Hematopoietic multipotent progenitor cell treated with erythropoietin and hydrocortisone succinate and interleukin-3 and kit ligand, for 6 days (in vitro differentiated cells): ENCODE data around the gene FOXK1.
A peak's percentile ranks its signal among the peaks of the same experiment; 100 is the strongest.

Source experiments
- DNase-seq: peaks from one replicate; pipeline ENCODE4 v3.0.0-alpha.2; 2015

The FOXK1 gene

DNA sequence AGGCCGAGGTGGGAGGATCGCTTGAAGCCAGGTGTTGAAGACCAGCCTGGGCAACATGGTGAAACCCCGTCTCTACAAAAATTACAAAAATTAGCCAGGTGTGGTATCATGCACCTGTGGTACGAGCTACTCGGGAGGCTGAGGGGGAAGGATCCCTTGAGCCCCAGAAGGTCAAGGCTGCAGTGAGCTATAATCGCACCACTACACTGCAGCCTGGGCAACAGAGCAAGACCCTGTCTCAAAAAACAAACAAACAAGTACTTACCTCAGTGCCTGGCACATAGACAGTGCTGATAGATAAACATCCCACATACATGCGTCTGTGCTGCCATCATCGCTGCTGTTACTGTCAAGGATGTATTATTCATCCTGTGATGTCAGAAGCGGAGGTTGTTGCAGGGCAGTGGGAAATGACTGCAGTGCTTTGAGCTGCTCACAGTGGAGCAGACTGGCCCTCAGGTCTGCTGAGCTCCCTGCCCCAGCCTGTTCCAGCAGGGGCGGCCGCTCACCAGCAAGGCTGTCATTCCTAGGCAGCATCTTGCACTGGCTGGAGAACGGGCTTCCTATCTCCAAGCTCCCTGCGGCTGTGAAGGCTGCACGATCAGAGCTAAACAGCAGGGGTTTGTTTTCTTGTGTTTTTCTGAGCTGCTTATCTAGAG, 18.6 kb downstream of the FOXK1 start:
- no peak for DNase-seq

DNA sequence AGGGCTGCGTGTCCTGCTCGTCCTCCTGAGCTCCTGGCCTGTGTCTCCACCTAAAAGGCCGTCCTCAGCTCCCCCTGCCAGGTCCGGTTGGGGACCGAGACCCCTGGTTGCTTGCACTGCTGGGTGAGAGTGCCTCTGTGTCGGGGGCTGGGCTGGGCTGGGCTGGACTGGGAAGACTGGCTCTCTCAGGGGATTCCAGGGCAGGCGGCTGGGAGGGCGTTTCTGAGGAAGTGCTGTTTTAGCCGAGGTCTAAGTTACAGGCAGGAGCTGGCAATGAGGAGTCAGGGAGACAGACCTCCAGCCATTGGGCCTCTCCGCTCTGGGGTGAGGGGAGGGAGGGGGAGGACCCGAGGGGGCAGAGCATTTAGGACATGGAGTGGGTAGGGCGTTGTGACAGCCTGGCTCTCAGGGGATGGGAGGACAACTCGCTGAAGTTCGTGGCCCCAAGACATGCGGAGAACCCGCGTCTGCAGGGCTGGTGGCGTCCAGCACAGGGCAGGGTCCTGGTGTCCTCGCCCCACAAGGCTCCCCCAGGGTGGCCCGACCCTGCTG, 20.9 kb downstream of the FOXK1 start:
- no peak for DNase-seq

DNA sequence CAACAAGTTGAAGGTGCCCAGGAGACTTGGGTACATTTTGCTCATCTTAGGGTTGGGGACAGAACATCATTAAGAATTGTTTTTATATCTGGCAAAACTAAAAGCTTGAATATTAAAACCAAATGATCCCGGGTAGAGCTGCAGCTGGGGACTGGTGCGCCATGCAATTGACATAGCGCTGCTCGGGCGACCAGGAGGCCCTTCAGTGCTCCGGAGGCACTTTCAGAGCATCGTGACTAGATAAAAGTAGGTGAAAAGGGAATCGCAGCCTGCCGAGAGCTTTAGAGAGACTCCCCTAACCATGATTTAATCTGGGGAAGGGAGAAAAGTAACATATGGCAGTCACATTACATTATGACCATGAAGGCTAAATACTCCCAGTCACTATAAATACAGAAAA, 21.4 kb downstream of the FOXK1 start:
- no peak for DNase-seq

DNA sequence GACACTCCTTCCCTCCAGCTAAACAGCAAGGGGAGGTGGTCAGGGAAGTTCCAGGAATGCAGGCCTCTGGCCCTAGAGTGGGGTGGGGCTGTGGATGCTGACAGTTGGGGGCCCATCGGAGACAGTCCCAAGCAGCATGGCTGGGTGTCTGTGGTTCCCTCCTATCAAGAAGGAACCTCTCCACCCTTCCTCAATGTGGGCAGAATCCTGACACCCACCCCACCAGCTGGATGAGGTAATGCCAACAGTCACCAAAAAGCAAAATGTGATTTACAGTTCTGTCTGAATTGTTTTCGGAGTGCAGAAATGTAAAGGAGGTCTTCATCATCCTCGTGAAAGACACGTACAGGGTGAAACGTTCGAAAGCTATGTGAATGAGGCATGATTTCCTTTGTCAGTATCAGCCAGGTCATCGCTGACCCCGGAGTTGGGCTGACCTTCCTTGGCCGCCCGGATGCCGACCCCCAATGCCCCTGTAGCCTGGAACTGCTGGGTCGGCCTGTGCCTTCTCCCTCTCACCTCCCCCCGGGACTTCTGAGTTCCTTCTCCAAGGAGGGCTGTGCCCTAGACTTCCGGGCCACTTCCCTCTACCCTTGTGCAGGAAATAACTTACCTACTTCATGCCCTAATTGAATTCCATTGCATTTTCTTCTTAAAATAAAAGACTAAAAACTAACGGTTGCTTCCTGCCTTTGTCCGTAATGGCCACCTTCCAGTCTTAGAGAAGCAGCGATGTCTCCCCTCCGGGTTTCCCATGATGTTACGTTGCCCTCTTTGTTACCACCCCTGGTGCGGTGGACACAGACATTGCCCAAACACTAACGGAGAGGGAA, 24.5 kb downstream of the FOXK1 start:
- peak; percentile 51 for DNase-seq

- DNase-seq = no peak
Measured at GRCh38 chr7:4707217-4707741, 25.2 kb downstream of the FOXK1 start.

- no peak for DNase-seq
Measured at GRCh38 chr7:4707980-4708411, 25.9 kb downstream of the FOXK1 start.

DNA sequence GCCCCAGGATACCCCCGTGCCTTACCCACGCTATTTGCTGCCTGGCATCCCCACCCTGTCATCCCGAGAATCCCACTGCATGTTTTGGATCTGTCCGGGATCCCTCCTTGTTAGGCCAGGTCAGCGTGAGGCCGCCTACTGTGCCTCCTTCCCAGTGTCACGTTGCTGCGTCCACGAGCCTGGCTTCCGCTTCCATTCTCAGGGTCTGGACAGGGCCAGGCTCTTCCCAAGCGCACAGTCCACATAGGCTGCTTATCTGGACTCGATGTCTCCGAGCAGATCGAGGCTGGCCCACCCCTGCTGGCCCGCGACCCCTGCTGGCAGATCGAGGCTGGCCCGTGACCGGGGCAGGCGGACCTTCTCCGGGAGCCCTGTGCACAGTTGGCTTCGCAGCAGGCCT, 27.1 kb downstream of the FOXK1 start:
- no peak for DNase-seq

DNA sequence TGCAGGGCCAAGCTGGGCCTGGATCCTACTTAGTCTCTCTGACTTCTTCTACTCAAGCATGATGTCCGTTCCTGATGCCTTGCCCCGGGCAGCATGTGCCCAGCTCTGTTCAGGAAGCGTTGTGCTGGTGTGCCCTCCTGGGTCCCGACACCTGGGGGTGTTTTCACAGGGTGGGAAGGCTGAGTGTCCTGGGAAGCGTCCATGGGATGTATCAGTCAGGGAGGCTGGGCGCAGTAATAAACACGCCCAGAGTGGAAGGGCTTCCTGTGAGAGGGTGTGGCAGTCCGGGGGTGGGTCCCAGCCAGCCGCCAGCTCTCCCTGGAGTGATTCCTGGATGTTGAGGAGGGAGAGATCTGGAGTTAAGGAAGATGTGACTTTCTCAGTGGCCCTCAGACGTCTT, 29.0 kb downstream of the FOXK1 start:
- no peak for DNase-seq

- no peak for DNase-seq
Measured at GRCh38 chr7:4711634-4712033, 29.5 kb downstream of the FOXK1 start.

- DNase-seq = peak; percentile 16
Measured at GRCh38 chr7:4712281-4713182, 30.4 kb downstream of the FOXK1 start.

DNA sequence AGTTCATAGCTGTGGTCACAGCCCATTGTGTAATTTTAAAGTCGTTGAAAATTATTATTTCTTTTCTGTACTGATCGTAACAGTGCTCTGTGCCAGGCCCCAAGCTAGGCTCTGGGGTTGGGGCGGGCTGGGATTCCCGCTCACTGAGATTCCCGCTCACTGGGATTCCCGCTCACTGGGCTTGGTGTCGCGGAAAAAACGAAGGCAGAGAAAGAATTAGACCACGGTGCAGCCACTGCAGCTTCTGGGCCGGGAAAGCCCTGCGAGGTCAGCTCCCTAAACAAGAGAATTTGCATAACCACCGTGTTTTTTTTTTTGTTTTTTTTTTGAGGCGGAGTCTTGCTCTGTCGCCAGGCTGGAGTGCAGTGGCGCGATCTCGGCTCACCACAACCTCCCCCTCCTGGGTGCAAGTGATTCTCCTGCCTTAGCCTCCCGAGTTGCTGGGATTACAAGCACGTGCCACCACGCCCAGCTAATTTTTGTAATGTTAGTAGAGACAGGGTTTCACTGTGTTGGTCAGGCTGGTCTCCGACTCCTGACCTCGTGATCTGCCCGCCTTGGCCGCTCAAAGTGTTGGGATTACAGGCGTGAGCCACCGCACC, 31.2 kb downstream of the FOXK1 start:
- DNase-seq = peak; percentile 20

- DNase-seq = no peak
Measured at GRCh38 chr7:4714161-4714700, 32.1 kb downstream of the FOXK1 start.

- DNase-seq = no peak
Measured at GRCh38 chr7:4714767-4715409, 32.8 kb downstream of the FOXK1 start.

- peak; percentile 67 for DNase-seq
Measured at GRCh38 chr7:4715410-4715776, 33.3 kb downstream of the FOXK1 start.

GRCh38 chr7:4716946-4717795, 35.1 kb downstream of the FOXK1 start:
- DNase-seq = no peak

DNA sequence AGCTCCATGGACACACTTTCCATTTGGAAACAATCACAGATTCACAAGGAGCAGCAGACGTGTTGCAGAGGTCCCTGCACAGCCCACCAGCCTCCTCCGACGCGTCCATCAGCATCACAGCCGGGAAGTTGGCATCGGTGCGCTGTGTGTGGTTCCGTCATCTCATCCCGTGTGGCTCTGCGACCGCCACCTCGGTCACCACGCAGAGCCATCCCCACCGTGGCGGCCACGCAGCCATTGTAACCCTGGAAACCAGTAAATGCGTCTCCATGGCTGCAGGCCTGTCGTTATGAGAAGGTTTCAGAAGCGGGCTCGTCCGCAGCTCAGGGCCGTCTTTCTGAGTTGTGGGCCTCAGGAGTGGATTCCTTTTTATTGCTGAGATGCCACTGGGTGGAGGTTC, 36.0 kb downstream of the FOXK1 start:
- DNase-seq = no peak

- no peak for DNase-seq
Measured at GRCh38 chr7:4720225-4720624, 38.1 kb downstream of the FOXK1 start.

- DNase-seq = no peak
Measured at GRCh38 chr7:4722308-4722707, 40.2 kb downstream of the FOXK1 start.

DNA sequence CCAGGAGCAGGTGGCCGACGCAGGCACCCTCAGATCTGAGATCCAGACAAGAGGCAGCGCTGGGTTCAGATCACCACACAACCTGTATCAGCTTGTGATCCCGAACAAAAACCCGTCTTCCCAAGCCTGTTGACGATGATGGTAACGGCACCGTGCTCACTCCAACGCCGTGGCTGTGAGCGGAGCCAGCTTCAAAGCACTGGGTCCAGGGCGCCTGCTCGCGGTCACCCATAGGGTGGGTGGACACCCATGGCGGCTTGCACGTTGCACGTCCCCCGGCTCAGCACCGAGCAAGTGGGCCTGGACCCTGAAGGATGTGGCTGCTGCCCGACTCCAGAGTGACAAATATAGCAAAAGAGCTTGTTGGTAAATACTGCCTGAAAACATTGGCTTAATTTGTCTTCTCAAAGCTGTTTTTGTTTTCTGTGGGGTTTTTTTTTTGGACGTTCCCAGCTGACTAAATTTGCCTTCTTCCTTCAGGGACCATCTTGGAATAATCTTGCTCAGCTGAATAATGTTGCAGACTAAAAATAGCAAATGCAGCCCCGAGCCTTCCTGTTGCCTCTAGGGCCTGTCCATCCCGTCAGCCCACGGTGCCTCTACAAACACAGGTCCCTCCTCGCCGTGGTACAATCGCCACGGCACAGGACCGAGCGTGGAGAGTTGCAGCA, 41.0 kb downstream of the FOXK1 start:
- DNase-seq = no peak

GRCh38 chr7:4724648-4725013, 42.5 kb downstream of the FOXK1 start:
- peak; percentile 34 for DNase-seq
